GM18909 (cell line): ENCODE measurements around the gene PIK3R3.

Source experiments
- ATAC-seq: cut with Tn5 transposase; IDR thresholded peaks from one replicate; pipeline ENCODE4 v1.9.1; 2021; ENCODE audit warnings: mild to moderate bottlenecking; ENCODE audit not compliant: unreplicated experiment, poor library complexity

PIK3R3 gene

GRCh38 chr1:46158312-46159281 is 26.2 kb upstream of the PIK3R3 start:
- peak; percentile 83 for ATAC-seq

GRCh38 chr1:46157916-46158311 is 25.5 kb upstream of the PIK3R3 start:
- no peak for ATAC-seq

GRCh38 chr1:46153732-46154131 is 21.3 kb upstream of the PIK3R3 start:
- ATAC-seq = no peak

- no peak for ATAC-seq
These were observed 20.8 kb upstream of the PIK3R3 start for GRCh38 chr1:46153228-46153627.

DNA sequence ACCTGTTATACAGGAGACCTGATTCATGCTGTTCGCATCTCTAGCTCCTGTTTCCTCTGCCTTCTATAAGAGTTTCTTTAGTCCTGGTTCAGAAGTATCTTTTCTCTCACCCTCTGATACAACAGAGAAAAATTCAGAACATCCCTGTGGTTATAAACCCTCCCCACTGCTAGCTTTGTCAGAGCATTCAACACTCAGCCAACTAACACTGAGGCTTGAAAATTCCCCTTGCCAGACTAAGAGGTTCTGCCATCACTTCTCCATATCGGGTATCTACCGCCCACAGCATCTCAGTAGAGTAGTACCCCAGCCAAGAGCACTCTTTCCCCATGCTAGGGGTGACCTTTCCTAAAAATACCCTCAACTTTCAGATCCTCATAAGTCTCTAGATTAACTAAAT is 19.6 kb upstream of the PIK3R3 start:
- no peak for ATAC-seq

DNA sequence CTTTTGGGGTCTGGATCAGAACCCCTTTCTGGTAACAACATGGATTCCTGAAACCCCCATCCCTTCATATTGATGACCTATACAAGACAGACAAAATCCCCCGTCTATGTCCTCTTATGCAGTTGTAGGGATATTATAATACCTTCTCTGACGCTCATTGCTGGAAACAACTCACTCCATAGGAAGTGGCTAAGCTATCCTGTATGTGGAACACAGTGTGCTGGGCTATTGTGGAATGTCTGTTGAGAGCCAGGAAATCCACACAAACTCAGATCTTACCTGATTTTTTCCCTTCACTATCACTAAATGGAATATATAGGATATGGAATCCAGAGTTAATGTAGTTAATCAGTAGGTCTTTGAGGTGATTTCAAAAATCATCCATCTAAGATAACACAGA is 17.7 kb upstream of the PIK3R3 start:
- ATAC-seq = no peak

GRCh38 chr1:46148318-46148717 is 15.9 kb upstream of the PIK3R3 start:
- no peak for ATAC-seq

GRCh38 chr1:46137916-46138315 is 5.5 kb upstream of the PIK3R3 start:
- ATAC-seq = no peak

- no peak for ATAC-seq
These were observed 4.3 kb upstream of the PIK3R3 start for GRCh38 chr1:46136711-46137110.

DNA sequence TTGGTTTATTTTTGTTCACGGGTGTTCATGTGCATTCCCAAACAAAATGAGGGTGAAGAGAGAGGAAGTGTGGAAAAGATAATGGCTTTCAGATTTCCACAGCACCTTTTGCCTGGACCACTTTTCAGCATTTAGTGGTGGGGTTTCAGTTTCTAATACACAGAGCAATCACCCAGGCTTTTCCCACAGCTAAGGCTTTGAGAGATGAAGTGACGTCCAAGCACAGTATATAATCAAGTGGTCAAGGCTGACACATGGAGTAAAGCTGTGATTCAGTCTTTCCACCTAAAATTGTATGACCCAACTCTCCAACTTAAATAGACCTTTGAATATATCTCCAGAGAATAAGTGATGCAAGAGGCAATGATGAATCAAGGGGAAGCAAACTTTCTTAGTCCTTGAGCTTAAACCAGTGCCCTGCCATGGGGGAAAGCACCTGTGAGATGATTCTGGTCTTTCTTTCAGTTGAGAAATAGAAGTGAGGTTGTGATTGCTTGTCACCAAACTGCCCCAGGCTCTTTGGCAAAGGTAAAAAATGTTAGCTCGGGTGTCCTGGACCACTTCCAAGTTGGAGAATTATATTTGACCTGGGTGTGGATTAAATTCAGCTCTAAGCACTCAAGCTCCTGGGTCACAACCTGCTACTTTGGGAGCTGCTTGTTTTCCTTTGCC is 2.4 kb upstream of the PIK3R3 start:
- ATAC-seq = no peak

DNA sequence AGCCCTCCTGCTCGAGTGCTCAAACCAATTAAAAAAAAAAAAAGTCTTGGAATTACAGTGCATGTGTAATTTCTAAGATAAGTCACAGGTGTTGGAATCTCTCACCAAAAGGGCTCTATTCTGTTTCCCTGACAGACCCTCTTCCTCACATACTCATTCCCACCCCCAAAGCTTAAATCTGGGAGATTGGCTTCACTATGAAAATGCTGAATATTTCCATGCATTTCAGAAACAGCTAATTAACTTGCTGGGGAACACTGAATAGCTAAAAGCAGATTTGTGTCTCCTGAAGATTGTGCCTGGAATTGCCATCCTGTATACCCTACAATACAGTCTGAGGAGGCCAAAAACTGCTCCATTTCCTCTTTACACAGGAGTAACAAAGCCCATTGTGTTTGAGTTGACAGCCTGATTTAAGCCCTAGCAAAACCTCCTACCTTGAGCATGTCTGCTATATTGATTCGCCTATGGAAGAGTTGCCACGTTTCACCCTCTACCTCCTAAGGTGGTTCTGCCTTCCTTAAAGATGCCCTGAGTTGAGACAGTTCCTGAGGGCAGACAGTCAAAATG is 1.4 kb upstream of the PIK3R3 start:
- no peak for ATAC-seq

DNA sequence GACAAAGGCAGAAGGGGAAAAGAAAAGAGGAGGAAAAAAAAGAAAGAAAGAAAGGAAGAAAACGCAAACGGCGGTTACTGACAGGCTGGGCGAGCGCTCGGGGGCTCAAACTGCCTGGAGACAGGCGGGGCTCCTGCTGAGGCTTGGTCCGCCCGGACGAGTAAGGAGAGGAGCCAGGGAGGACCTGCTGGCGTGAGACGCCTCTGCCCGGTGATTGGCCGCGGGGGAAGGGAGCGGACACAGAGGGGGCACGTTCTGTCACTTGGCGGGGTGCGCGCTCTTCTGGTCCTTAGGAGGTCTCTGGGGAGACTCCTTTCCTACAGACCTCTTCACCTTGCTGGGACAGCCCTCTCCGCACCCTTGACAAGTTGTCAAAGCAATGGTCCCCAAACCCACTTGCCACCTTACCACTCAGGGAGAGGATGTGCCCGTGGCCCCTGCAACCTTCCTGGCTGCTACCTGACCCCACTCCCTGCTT is 791 bp upstream of the PIK3R3 start:
- ATAC-seq = peak; percentile 61

DNA sequence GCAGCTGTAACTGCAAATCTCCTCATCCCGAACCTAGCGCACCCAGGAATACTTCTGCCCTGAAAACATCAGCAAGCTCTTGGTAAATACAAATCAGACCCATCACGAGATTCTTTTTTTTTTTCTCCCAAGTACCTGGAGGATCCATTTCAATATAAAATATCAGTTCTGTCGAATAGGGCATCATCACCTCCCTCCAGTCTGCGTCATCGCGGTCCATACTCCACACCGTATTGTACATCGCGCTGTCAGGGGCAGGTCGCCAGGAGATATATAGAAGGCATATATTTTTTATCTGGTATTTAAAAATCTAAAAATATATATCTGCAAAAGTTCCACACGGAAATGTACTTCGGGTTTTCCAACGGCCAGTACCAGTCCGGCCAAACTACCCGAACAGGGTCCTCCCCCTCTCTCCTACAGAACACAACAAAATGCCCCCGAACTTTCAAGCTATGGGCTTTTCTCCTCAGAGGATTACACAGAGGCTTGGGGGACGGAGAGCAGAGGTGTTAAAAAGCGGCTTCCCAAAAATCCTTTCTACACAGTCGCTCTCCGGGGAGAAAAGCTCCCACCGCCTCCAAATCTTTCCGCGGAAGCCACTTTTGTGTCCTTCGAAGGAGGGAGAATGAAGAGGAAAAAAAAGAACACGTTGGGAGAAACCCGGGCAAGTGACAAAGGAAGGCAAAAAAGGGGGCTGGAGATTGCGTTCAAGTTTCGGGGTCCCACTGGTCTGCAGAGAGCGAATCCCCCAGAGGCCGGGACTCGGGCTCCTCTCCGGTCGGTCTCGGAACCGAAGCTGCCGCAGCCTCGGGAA is 509 bp downstream of the PIK3R3 start:
- ATAC-seq = no peak

DNA sequence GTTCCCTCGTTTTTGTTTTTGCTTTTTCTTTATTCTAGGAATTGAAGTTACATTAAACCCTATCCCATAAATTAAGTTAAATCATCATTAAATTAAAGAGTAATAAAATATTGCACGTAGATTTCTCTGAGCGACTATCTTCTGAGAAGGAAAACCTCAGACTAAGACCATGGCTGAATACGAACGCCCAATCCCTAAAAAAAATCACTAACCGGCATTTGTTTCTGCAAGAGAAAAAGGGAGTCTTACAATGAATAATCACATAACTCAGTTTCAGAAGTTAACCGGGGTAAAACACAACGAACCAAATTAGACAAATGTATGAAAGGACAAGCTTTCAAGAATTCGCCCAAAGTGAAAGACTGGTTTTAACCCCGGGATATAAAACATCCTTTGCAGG is 1.3 kb downstream of the PIK3R3 start:
- ATAC-seq = no peak

DNA sequence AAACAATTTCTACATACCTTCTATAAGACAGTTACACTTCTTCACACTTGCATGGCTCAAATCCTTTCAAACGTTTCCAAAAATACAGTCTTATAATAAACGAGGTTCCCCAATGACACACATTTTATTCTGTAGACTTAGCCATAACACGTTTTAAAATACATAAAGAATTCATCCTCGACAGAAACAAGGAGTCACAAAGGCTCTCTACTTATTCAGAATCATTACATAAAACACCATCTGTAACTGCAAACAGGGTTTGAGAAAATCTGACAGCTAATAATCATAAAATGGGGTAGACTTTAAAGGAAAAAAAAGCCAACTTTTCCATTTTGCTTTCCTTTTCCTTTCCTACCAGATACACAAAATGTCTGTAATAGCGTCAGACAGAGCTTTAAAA is 1.8 kb downstream of the PIK3R3 start:
- no peak for ATAC-seq

GRCh38 chr1:46130121-46130520 is 2.3 kb downstream of the PIK3R3 start:
- ATAC-seq = no peak

GRCh38 chr1:46128344-46128743 is 4.1 kb downstream of the PIK3R3 start:
- ATAC-seq = no peak

GRCh38 chr1:46118856-46119255 is 13.6 kb downstream of the PIK3R3 start:
- no peak for ATAC-seq

GRCh38 chr1:46117810-46118494 is 14.5 kb downstream of the PIK3R3 start:
- no peak for ATAC-seq
